Osteocyte (in vitro differentiated cells): ENCODE results near the gene XXYLT1. TPM values are rescaled to one million over a fixed set of nuclear protein-coding genes. Genes with fewer than 3 reads are reported as not detected.

Experiments used
- DNase-seq: peaks from one replicate; pipeline ENCODE4 v3.0.0; 2021; ENCODE audit warnings: mixed read lengths; ENCODE audit not compliant: unreplicated experiment; ENCODE audit errors: extremely low spot score
- H3K27ac Mint-ChIP-seq: one replicate; pipeline ENCODE4 v1.8.0; 2021; ENCODE audit warnings: mild to moderate bottlenecking, mixed read lengths; ENCODE audit not compliant: unreplicated experiment
- H3K27me3 Mint-ChIP-seq: one replicate; pipeline ENCODE4 v1.8.0; 2021; ENCODE audit warnings: mixed read lengths; ENCODE audit not compliant: unreplicated experiment
- H3K36me3 Mint-ChIP-seq: one replicate; pipeline ENCODE4 v1.8.0; 2021; ENCODE audit warnings: mixed read lengths; ENCODE audit not compliant: unreplicated experiment
- H3K4me1 Mint-ChIP-seq: one replicate; pipeline ENCODE4 v1.8.0; 2021; ENCODE audit warnings: mixed read lengths; ENCODE audit not compliant: unreplicated experiment
- H3K4me3 Mint-ChIP-seq: one replicate; pipeline ENCODE4 v1.8.0; 2021; ENCODE audit warnings: mild to moderate bottlenecking, moderate library complexity, mixed read lengths; ENCODE audit not compliant: unreplicated experiment
- H3K9me3 Mint-ChIP-seq: one replicate; pipeline ENCODE4 v1.8.0; 2021; ENCODE audit warnings: mixed read lengths; ENCODE audit not compliant: unreplicated experiment
- CTCF ChIP-seq: fragments of 200-600 bp; sonication (generic); IDR thresholded peaks from 2 replicates; pipeline ENCODE4 v1.5.0; 2021; ENCODE audit warnings: antibody characterized with exemption, mild to moderate bottlenecking, moderate library complexity
- total RNA-seq: library from RNA; stranded (reverse); gene quantifications from 2 replicates; pipeline ENCODE4 v1.2.1, GENCODE V29; 2021

Gene XXYLT1
- total RNA-seq, 1 donor from 2014 or later: 35.8 TPM

DNA sequence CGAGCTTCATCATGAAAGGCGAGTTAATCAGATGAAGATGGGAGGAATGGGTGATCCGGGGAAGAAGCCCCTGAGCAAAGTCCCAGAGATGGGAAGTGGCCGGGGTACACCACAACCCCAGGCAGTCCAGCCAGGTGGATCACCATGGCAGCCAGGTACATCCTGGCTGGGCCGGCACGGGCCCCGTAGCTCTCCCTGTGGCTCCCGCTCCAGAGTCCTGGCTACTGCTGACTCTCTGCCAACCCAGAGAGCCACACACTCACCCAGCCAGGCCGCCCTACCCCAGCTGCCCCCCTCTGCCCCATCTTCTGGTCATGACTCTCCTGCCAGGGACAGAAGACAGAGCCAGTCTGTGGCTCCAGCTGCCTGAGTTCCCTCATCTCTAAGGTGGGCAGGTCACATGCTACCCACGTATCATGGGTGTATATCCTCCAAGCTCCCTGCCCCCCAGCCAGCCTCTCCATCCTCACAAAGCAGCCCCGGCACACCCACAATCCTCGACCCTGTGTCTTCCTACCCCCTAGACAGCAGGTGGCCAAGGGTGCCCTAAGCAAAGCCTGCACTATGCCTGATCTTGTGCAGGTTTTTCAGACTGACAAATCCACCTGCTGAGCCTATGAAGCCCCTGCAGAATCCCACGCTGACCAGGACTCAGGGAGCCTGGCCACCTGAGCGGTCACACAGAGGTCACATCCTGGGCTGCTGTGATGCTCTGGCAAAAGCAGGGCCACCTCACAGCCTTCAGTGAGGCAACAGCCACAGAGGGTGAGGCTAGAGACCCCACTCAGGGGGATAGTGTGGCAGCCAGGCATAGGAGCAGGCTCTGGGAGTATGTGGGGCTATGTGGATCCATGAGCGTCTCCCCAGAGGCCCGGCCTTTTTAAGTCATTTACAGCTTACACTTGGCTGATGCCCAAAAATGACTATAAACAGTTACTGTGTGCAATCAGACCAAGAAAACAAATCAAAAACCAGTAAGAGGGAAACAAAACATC is 13.2 kb downstream of the XXYLT1 start:
- no peak for TF ChIP-seq CTCF
- Mint-ChIP-seq H3K4me1 (peaks cover 56% of the 10 kb centered on the region), H3K27me3 (no peaks in the 10 kb centered on the region), H3K36me3 (no peaks in the 10 kb centered on the region), H3K9me3 (no peaks in the 10 kb centered on the region), H3K27ac (peak overlapping the region; percentile 34), H3K4me3 (no peak overlapping the region)
- peak; percentile 76 for DNase-seq

DNA sequence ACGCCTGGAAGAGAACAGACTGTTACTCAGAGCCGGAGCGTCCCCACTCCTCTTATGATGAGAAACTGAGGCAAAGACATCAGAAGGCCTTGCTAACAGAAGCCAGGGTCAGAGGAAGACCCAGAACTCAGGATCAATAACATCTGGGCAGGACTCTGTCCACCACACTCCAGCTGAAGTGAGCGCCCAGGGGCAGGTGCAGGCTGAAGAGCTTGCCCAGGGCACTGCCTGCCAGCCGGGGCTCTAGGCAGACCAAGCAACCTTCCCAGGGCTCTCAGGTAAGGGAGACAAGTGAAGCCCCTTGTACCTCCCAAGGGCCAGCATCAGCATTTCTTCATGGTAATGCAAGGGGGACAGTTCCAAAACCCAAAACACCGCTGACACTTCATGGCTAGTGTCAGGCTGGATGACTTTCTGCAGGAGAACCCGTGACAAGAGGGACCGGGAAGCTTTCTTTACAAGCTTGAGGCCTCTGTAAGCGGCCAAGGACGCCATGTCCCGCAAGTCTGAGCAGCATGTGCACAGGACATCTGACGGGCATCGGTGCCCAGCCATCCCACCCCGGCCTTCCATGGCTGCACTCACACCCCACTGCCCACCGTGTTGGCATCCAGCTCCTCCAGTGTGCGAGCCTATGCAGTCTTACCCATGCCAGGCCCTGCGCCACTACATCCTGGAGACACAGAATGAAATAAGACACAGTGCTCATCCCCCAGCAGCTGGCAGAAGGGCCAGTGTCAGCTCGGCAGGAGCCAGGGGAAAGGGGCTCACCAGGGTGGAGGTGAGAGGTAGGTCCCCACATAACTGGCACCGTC is 14.1 kb downstream of the XXYLT1 start:
- Mint-ChIP-seq H3K36me3 (no peaks in the 10 kb centered on the region), H3K27ac (no peak overlapping the region), H3K9me3 (no peaks in the 10 kb centered on the region), H3K4me3 (no peak overlapping the region), H3K4me1 (peaks cover 65% of the 10 kb centered on the region), H3K27me3 (no peaks in the 10 kb centered on the region)
- peak; percentile 76 for DNase-seq
- no peak for TF ChIP-seq CTCF

GRCh38 chr3:195255571-195256501 is 15.1 kb downstream of the XXYLT1 start:
- TF ChIP-seq CTCF: no peak
- Mint-ChIP-seq H3K27me3 (no peaks in the 10 kb centered on the region), H3K4me1 (peaks cover 73% of the 10 kb centered on the region), H3K9me3 (no peaks in the 10 kb centered on the region), H3K4me3 (no peak overlapping the region), H3K27ac (peak overlapping the region; percentile 54), H3K36me3 (no peaks in the 10 kb centered on the region)
- DNase-seq: peak; percentile 83

GRCh38 chr3:195255176-195255500 is 15.8 kb downstream of the XXYLT1 start:
- H3K36me3 Mint-ChIP-seq: no peaks in the 10 kb centered on the region
- no peak overlapping the region for H3K4me3 Mint-ChIP-seq
- H3K9me3 Mint-ChIP-seq: no peaks in the 10 kb centered on the region
- no peaks in the 10 kb centered on the region for H3K27me3 Mint-ChIP-seq
- no peak for TF ChIP-seq CTCF
- H3K4me1 Mint-ChIP-seq: peaks cover 76% of the 10 kb centered on the region
- H3K27ac Mint-ChIP-seq: no peak overlapping the region
- peak; percentile 64 for DNase-seq
